NB4 (cell line): Measurements from ENCODE around the gene L3MBTL4.

Experiments used
- MAX ChIP-seq: IDR thresholded peaks from 2 replicates; pipeline ENCODE4 v1.6.1; 2011; ENCODE audit warnings: low read depth, low read length
- MYC ChIP-seq: IDR thresholded peaks from 2 replicates; pipeline ENCODE4 v1.6.1; 2011; ENCODE audit warnings: low read depth, low read length
- POLR2A ChIP-seq: IDR thresholded peaks from 2 replicates; pipeline ENCODE4 v1.6.1; 2011; ENCODE audit warnings: mild to moderate bottlenecking; ENCODE audit not compliant: insufficient read length; ENCODE audit errors: extremely low read depth
- TF ChIP-seq, protein P1 (sequence below): IDR thresholded peaks from one replicate; pipeline ENCODE4 v1.5.1; 2012; ENCODE audit warnings: low read depth, low read length

- TF ChIP-seq, protein P1, sequence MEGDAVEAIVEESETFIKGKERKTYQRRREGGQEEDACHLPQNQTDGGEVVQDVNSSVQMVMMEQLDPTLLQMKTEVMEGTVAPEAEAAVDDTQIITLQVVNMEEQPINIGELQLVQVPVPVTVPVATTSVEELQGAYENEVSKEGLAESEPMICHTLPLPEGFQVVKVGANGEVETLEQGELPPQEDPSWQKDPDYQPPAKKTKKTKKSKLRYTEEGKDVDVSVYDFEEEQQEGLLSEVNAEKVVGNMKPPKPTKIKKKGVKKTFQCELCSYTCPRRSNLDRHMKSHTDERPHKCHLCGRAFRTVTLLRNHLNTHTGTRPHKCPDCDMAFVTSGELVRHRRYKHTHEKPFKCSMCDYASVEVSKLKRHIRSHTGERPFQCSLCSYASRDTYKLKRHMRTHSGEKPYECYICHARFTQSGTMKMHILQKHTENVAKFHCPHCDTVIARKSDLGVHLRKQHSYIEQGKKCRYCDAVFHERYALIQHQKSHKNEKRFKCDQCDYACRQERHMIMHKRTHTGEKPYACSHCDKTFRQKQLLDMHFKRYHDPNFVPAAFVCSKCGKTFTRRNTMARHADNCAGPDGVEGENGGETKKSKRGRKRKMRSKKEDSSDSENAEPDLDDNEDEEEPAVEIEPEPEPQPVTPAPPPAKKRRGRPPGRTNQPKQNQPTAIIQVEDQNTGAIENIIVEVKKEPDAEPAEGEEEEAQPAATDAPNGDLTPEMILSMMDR, result no peak
- TF ChIP-seq POLR2A, result no peak
- TF ChIP-seq MAX, result no peak
- TF ChIP-seq MYC, result no peak
Measured at GRCh38 chr18:6370886-6371635, 43.6 kb downstream of the L3MBTL4 start.
